ENCODE measurements around the gene WSCD1. TPM values are rescaled to one million over a fixed set of nuclear protein-coding genes. Genes with fewer than 3 reads are reported as not detected.

Gene WSCD1
- total RNA-seq, 1 donor: under 0.01 TPM

DNA sequence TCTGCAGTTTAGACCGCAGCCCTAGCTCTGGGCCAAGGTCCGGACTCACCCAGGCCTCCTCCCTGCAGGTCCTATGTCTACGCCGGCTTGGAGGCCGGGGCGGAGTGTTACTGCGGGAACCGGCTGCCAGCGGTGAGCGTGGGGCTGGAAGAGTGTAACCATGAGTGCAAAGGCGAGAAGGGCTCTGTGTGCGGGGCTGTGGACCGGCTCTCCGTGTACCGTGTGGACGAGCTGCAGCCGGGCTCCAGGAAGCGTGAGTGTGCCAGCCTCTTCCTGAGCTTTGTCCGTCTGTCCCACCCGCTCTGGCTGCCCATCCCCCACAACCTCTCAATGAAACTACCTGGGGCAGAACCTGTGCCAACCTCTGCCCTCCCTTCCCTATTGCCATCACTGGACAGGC, 20.1 kb downstream of the WSCD1 start:
- no peak overlapping the region for H3K4me3 ChIP-seq (ENCODE audit: low read depth, low read length)
- no peak for DNase-seq (ENCODE audit: low read depth)
- TF ChIP-seq, protein P1, sequence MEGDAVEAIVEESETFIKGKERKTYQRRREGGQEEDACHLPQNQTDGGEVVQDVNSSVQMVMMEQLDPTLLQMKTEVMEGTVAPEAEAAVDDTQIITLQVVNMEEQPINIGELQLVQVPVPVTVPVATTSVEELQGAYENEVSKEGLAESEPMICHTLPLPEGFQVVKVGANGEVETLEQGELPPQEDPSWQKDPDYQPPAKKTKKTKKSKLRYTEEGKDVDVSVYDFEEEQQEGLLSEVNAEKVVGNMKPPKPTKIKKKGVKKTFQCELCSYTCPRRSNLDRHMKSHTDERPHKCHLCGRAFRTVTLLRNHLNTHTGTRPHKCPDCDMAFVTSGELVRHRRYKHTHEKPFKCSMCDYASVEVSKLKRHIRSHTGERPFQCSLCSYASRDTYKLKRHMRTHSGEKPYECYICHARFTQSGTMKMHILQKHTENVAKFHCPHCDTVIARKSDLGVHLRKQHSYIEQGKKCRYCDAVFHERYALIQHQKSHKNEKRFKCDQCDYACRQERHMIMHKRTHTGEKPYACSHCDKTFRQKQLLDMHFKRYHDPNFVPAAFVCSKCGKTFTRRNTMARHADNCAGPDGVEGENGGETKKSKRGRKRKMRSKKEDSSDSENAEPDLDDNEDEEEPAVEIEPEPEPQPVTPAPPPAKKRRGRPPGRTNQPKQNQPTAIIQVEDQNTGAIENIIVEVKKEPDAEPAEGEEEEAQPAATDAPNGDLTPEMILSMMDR (IDR thresholded peaks at IDR 0.05; ENCODE audit: insufficient read depth, low read depth, low read length): no peak

DNA sequence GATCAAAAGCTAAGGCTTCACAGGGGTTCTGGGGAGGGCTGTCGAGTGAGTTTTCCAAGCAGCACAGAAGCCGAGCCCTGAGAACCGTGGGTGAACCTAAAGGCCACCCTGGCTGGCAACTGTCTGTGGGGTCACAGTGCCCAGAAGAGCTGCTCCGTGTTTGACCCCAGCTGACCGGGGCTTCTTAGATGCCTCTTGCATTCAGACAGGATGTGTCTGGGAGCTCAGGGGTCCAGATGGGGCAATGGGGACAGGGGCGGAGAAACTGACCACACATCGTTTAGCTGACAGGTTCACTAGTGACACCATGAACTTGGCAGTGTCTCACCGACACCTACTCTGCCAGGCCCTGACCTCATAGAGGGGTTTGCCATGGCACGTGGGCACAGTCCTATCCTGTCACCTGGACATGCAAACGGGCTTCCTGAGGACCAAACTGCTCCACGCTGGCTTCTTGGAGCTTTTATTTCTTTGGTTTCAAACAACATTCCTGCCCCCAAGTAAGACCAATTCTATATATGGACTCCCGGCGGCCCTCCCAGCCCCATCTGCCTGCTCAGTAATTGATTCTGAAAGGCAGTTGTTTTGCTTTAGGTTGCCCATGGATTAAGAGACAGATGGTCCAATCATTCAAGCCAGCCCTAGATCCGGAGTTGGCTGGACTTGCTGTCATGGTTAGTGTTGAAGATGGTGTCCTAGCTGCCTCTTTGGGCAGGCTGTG, 22.2 kb downstream of the WSCD1 start:
- no peak for DNase-seq (ENCODE audit: low read depth)
- TF ChIP-seq, protein P1 (IDR thresholded peaks at IDR 0.05; ENCODE audit: insufficient read depth, low read depth, low read length): no peak
- no peak overlapping the region for H3K4me3 ChIP-seq (ENCODE audit: low read depth, low read length)

DNA sequence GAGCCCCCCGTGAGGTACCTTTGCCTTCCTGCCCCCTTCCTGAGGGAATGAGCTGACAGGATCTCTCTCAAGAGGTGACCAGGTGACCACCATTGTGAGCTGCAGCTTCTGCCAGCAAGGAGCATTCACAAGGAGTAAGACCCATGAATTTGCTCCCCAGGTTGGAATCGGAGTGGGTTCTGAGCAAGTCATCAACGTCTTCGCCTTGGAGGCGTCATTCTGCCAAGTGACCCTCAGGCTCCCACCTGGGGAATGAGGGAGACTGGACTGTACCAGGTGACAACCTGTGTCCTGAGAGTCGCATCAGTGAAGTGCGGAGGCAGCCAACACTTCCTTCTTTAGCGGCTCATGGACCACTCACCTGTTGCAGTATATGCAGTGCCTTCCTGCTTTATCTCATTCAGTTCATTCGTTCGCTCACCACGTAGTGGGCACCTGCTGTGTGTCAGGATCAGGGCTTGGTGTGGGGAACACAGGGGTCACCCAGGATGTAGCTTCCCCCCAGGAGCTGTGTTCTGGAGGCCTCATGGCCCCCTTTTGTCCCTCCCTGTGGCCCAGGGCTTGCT, 22.8 kb downstream of the WSCD1 start:
- TF ChIP-seq, protein P1 (IDR thresholded peaks at IDR 0.05; ENCODE audit: insufficient read depth, low read depth, low read length): no peak
- no peak for DNase-seq (ENCODE audit: low read depth)
- no peak overlapping the region for H3K4me3 ChIP-seq (ENCODE audit: low read depth, low read length)

DNA sequence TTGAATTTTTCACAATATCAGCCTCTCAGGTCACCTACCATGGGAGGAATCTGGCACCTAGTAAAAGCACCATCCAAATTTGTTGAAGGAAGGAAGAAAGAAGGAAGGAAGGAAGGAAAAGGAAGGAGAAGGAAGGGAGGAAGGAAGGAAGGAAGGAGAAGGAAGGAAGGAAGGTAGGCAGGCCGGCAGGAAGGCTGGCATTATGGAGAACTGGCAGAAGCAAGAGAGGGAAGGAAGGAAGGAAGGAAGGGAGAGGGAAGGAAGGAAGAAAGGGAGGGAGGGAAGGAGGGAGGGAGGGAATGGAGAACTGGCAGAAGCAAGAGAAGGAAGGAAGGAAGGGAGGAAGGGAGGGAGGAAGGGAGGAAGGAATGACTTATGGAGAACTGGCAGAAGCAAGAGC, 24.3 kb downstream of the WSCD1 start:
- H3K4me3 ChIP-seq (ENCODE audit: low read depth, low read length): no peak overlapping the region
- TF ChIP-seq, protein P1 (IDR thresholded peaks at IDR 0.05; ENCODE audit: insufficient read depth, low read depth, low read length): no peak
- no peak for DNase-seq (ENCODE audit: low read depth)

DNA sequence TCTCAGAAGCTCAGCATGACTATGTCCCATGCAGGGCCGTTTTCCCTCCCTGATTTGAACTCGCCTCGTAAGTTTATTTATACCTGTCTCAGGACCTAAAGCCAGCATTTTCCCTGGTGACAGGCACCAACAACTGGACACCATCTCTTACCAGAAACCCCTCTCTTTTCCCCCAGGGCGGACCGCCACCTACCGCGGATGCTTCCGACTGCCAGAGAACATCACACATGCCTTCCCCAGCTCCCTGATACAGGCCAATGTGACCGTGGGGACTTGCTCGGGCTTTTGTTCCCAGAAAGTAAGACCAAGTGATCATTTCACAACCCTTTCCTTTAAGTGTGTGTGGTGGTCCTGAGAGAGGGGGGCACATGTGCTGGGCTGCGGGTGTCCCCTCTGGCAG, 24.7 kb downstream of the WSCD1 start:
- H3K4me3 ChIP-seq (ENCODE audit: low read depth, low read length): no peak overlapping the region
- DNase-seq (ENCODE audit: low read depth): no peak
- TF ChIP-seq, protein P1 (IDR thresholded peaks at IDR 0.05; ENCODE audit: insufficient read depth, low read depth, low read length): no peak

DNA sequence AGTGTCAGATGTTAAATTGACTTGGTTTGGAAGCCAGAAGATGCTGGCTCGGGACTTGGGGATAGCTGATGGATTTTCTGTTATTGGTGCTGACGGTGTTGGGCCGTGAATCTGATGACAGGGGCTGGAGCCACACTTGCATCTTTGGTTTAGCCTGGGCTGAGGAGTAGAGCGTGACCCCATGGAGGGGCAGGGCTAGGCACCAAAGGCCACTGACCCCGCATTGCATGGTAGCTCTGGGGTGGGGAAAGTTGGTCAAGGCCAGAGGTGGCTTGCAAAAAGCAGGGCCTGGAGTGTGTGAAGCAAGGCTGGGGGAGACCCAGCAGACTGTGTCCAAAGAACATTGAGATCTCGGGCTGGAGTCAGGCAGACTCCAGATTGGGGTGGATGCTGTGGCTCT, 25.3 kb downstream of the WSCD1 start:
- TF ChIP-seq, protein P1 (IDR thresholded peaks at IDR 0.05; ENCODE audit: insufficient read depth, low read depth, low read length): no peak
- H3K4me3 ChIP-seq (ENCODE audit: low read depth, low read length): no peak overlapping the region
- DNase-seq (ENCODE audit: low read depth): no peak

Data from fibroblast of villous mesenchyme (primary cell).